ENCODE results near the gene CCS.

Gene CCS

GRCh38 chr11:66636411-66636810 is 43.4 kb downstream of the CCS start:
- Histone ChIP-seq H3F3A (ENCODE audit: insufficient read depth) (peaks cover 45% of the 10 kb centered on the region), H4K20me1 (ENCODE audit: low read depth, low read length) (peaks cover 20% of the 10 kb centered on the region), H3K79me2 (ENCODE audit: insufficient read depth, low read length) (peaks cover 82% of the 10 kb centered on the region), H3K9me3 (ENCODE audit: insufficient read depth, low read length) (no peaks in the 10 kb centered on the region), H3K9me2 (replicated peaks; ENCODE audit: insufficient read depth, low read length) (no peaks in the 10 kb centered on the region), H3K9ac (ENCODE audit: low read length) (no peak overlapping the region), H3K36me3 (ENCODE audit: low read length) (peaks cover 26% of the 10 kb centered on the region), H3K4me3 (ENCODE audit: insufficient read depth, low read length, poor library complexity, severe bottlenecking) (no peak overlapping the region), H3K4me2 (ENCODE audit: low read depth, low read length, poor library complexity, severe bottlenecking) (no peak overlapping the region), H3K27me3 (ENCODE audit: low read length) (no peaks in the 10 kb centered on the region), H2AFZ (ENCODE audit: low read depth, low read length, severe bottlenecking) (no peak overlapping the region), H3K27ac (ENCODE audit: low read depth, low read length) (peak overlapping the region; percentile 6; the same call in 1 of the 2 replicates)
- no peak for TF ChIP-seq CTCF (IDR thresholded peaks at IDR 0.05; ENCODE audit: insufficient read depth, low read length, poor library complexity, severe bottlenecking)

- peaks cover 83% of the 10 kb centered on the region for H3K79me2 ChIP-seq (ENCODE audit: insufficient read depth, low read length)
- no peaks in the 10 kb centered on the region for H3K27me3 ChIP-seq (ENCODE audit: low read length)
- peak overlapping the region; percentile 18 for H2AFZ ChIP-seq (ENCODE audit: low read depth, low read length, severe bottlenecking)
- peaks cover 39% of the 10 kb centered on the region for H3F3A ChIP-seq (ENCODE audit: insufficient read depth)
- peak overlapping the region; percentile 57 for H3K27ac ChIP-seq (ENCODE audit: low read depth, low read length)
- no peaks in the 10 kb centered on the region for H3K9me2 ChIP-seq (replicated peaks; ENCODE audit: insufficient read depth, low read length)
- peaks cover 34% of the 10 kb centered on the region for H3K36me3 ChIP-seq (ENCODE audit: low read length)
- H3K4me2 ChIP-seq (ENCODE audit: low read depth, low read length, poor library complexity, severe bottlenecking), result peak overlapping the region; percentile 62
- peak overlapping the region; percentile 34 for H3K4me3 ChIP-seq (ENCODE audit: insufficient read depth, low read length, poor library complexity, severe bottlenecking)
- TF ChIP-seq EZH2phosphoT487 (conservative IDR thresholded peaks at IDR 0.05; ENCODE audit: low read length), result no peak
- no peak for TF ChIP-seq CTCF (IDR thresholded peaks at IDR 0.05; ENCODE audit: insufficient read depth, low read length, poor library complexity, severe bottlenecking)
- H4K20me1 ChIP-seq (ENCODE audit: low read depth, low read length), result peaks cover 29% of the 10 kb centered on the region
- peak overlapping the region; percentile 92 for H3K9ac ChIP-seq (ENCODE audit: low read length)
- no peaks in the 10 kb centered on the region for H3K9me3 ChIP-seq (ENCODE audit: insufficient read depth, low read length)
Observed at GRCh38 chr11:66637557-66638176, 44.7 kb downstream of the CCS start.

GRCh38 chr11:66638177-66639065 is 45.4 kb downstream of the CCS start, which contains the start of gene RBM4:
Gene RBM4 (plus strand): TSS chr11:66638703. CDS start chr11:66639712, 1,009 bp downstream.
- Histone ChIP-seq H3K27me3 (ENCODE audit: low read length) (no peaks in the 10 kb centered on the region), H3K9me2 (replicated peaks; ENCODE audit: insufficient read depth, low read length) (no peaks in the 10 kb centered on the region), H3K4me2 (ENCODE audit: low read depth, low read length, poor library complexity, severe bottlenecking) (peak within 1 kb of the TSS; percentile 95), H3K4me3 (ENCODE audit: insufficient read depth, low read length, poor library complexity, severe bottlenecking) (peak within 1 kb of the TSS; percentile 95), H3F3A (ENCODE audit: insufficient read depth) (peaks cover 33% of the 10 kb centered on the region), H3K9ac (ENCODE audit: low read length) (peak within 1 kb of the TSS; percentile 92), H4K20me1 (ENCODE audit: low read depth, low read length) (peaks cover 36% of the 10 kb centered on the region), H3K79me2 (ENCODE audit: insufficient read depth, low read length) (peaks cover 83% of the 10 kb centered on the region), H2AFZ (ENCODE audit: low read depth, low read length, severe bottlenecking) (peak within 1 kb of the TSS; percentile 18), H3K27ac (ENCODE audit: low read depth, low read length) (peak within 1 kb of the TSS; percentile 76), H3K36me3 (ENCODE audit: low read length) (peaks cover 42% of the 10 kb centered on the region), H3K9me3 (ENCODE audit: insufficient read depth, low read length) (no peaks in the 10 kb centered on the region)
- TF ChIP-seq EZH2phosphoT487 (conservative IDR thresholded peaks at IDR 0.05; ENCODE audit: low read length) (no peak), CTCF (IDR thresholded peaks at IDR 0.05; ENCODE audit: insufficient read depth, low read length, poor library complexity, severe bottlenecking) (no peak)
